Measurements from ENCODE around the gene GMDS. TPM values are rescaled to one million over a fixed set of nuclear protein-coding genes. Genes with fewer than 3 reads are reported as not detected.
A peak's percentile ranks its signal among the peaks of the same experiment; 100 is the strongest.
"Not testable (repeated sequence)": the region's sequence is repeated elsewhere in the genome, so short reads cannot be mapped to it uniquely, and the experiment has no call there.

The GMDS gene
- total RNA-seq, 2 donors from 2014 or later = 18.2 to 20.5 TPM

GRCh38 chr6:1690656-1691055 is 554.7 kb downstream of the GMDS start:
- not testable (repeated sequence) for ATAC-seq; H3K9me3 ChIP-seq (ENCODE audit: control insufficient read depth, low read length, poor library complexity, severe bottlenecking); H3K27ac Mint-ChIP-seq; DNase-seq; H3K27me3 Mint-ChIP-seq; H3K4me1 Mint-ChIP-seq; H3K4me3 Mint-ChIP-seq
- H3K36me3 Mint-ChIP-seq (ENCODE audit: low read depth) = peaks cover 10% of the 10 kb centered on the region

- no peaks in the 10 kb centered on the region for H3K9me3 ChIP-seq (ENCODE audit: control insufficient read depth, low read length, poor library complexity, severe bottlenecking)
- no peak overlapping the region for H3K4me3 Mint-ChIP-seq
- H3K27ac Mint-ChIP-seq = no peak overlapping the region
- H3K4me1 Mint-ChIP-seq = peaks cover 2% of the 10 kb centered on the region
- H3K27me3 Mint-ChIP-seq = no peaks in the 10 kb centered on the region
- DNase-seq (no peak), ATAC-seq (no peak)
- H3K36me3 Mint-ChIP-seq (ENCODE audit: low read depth) = peaks cover 10% of the 10 kb centered on the region
These were observed 556.3 kb downstream of the GMDS start for GRCh38 chr6:1689141-1689540.

- DNase-seq (no peak), ATAC-seq (no peak)
- Mint-ChIP-seq H3K36me3 (ENCODE audit: low read depth) (peaks cover 10% of the 10 kb centered on the region), H3K27me3 (no peaks in the 10 kb centered on the region), H3K27ac (no peak overlapping the region), H3K4me1 (peaks cover 2% of the 10 kb centered on the region), H3K4me3 (no peak overlapping the region)
- no peaks in the 10 kb centered on the region for H3K9me3 ChIP-seq (ENCODE audit: control insufficient read depth, low read length, poor library complexity, severe bottlenecking)
These were observed 557.0 kb downstream of the GMDS start for GRCh38 chr6:1688396-1688795.

GRCh38 chr6:1687402-1687801 is 558.0 kb downstream of the GMDS start:
- no peaks in the 10 kb centered on the region for H3K27me3 Mint-ChIP-seq
- H3K9me3 ChIP-seq (ENCODE audit: control insufficient read depth, low read length, poor library complexity, severe bottlenecking) = no peaks in the 10 kb centered on the region
- ATAC-seq (no peak), DNase-seq (no peak)
- H3K27ac Mint-ChIP-seq = no peak overlapping the region
- H3K4me3 Mint-ChIP-seq = no peak overlapping the region
- H3K36me3 Mint-ChIP-seq (ENCODE audit: low read depth) = peaks cover 10% of the 10 kb centered on the region
- H3K4me1 Mint-ChIP-seq = peaks cover 2% of the 10 kb centered on the region

- DNase-seq = no peak
- Mint-ChIP-seq H3K27ac (no peak overlapping the region), H3K4me1 (peaks cover 2% of the 10 kb centered on the region), H3K36me3 (ENCODE audit: low read depth) (peaks cover 10% of the 10 kb centered on the region), H3K4me3 (no peak overlapping the region), H3K27me3 (no peaks in the 10 kb centered on the region)
- no peak for ATAC-seq
- no peaks in the 10 kb centered on the region for H3K9me3 ChIP-seq (ENCODE audit: control insufficient read depth, low read length, poor library complexity, severe bottlenecking)
These were observed 559.0 kb downstream of the GMDS start for GRCh38 chr6:1686117-1687098.

- ATAC-seq (no peak), DNase-seq (no peak)
- H3K9me3 ChIP-seq (ENCODE audit: control insufficient read depth, low read length, poor library complexity, severe bottlenecking) = no peaks in the 10 kb centered on the region
- no peak overlapping the region for H3K4me3 Mint-ChIP-seq
- H3K4me1 Mint-ChIP-seq = no peaks in the 10 kb centered on the region
- H3K36me3 Mint-ChIP-seq (ENCODE audit: low read depth) = no peaks in the 10 kb centered on the region
- no peak overlapping the region for H3K27ac Mint-ChIP-seq
- H3K27me3 Mint-ChIP-seq = no peaks in the 10 kb centered on the region
These were observed 565.7 kb downstream of the GMDS start for GRCh38 chr6:1679688-1680068.

GRCh38 chr6:1679031-1679687 is 566.2 kb downstream of the GMDS start:
- no peak for ATAC-seq
- H3K9me3 ChIP-seq (ENCODE audit: control insufficient read depth, low read length, poor library complexity, severe bottlenecking) = no peaks in the 10 kb centered on the region
- no peaks in the 10 kb centered on the region for H3K4me1 Mint-ChIP-seq
- H3K27me3 Mint-ChIP-seq = no peaks in the 10 kb centered on the region
- no peak overlapping the region for H3K4me3 Mint-ChIP-seq
- no peak for DNase-seq
- H3K36me3 Mint-ChIP-seq (ENCODE audit: low read depth) = no peaks in the 10 kb centered on the region
- H3K27ac Mint-ChIP-seq = no peak overlapping the region

GRCh38 chr6:1678201-1678600 is 567.2 kb downstream of the GMDS start:
- Mint-ChIP-seq H3K27me3 (no peaks in the 10 kb centered on the region), H3K27ac (no peak overlapping the region), H3K4me3 (no peak overlapping the region), H3K4me1 (no peaks in the 10 kb centered on the region), H3K36me3 (ENCODE audit: low read depth) (peaks cover 2% of the 10 kb centered on the region)
- DNase-seq (no peak), ATAC-seq (no peak)
- H3K9me3 ChIP-seq (ENCODE audit: control insufficient read depth, low read length, poor library complexity, severe bottlenecking) = no peaks in the 10 kb centered on the region

- Mint-ChIP-seq H3K4me1 (no peaks in the 10 kb centered on the region), H3K4me3 (no peak overlapping the region), H3K36me3 (ENCODE audit: low read depth) (peaks cover 2% of the 10 kb centered on the region), H3K27ac (no peak overlapping the region), H3K27me3 (no peaks in the 10 kb centered on the region)
- ATAC-seq = no peak
- DNase-seq = no peak
- H3K9me3 ChIP-seq (ENCODE audit: control insufficient read depth, low read length, poor library complexity, severe bottlenecking) = no peaks in the 10 kb centered on the region
These were observed 573.0 kb downstream of the GMDS start for GRCh38 chr6:1672379-1672778.

- Mint-ChIP-seq H3K27me3 (no peaks in the 10 kb centered on the region), H3K27ac (no peak overlapping the region), H3K4me1 (no peaks in the 10 kb centered on the region), H3K4me3 (no peak overlapping the region), H3K36me3 (ENCODE audit: low read depth) (peaks cover 2% of the 10 kb centered on the region)
- H3K9me3 ChIP-seq (ENCODE audit: control insufficient read depth, low read length, poor library complexity, severe bottlenecking) = no peaks in the 10 kb centered on the region
- no peak for DNase-seq
- ATAC-seq = no peak
These were observed 574.5 kb downstream of the GMDS start for GRCh38 chr6:1670711-1671462.

- H3K36me3 Mint-ChIP-seq (ENCODE audit: low read depth) = peaks cover 2% of the 10 kb centered on the region
- H3K27me3 Mint-ChIP-seq = no peaks in the 10 kb centered on the region
- ATAC-seq (no peak), DNase-seq (no peak)
- H3K4me1 Mint-ChIP-seq = no peaks in the 10 kb centered on the region
- H3K27ac Mint-ChIP-seq = no peak overlapping the region
- H3K9me3 ChIP-seq (ENCODE audit: control insufficient read depth, low read length, poor library complexity, severe bottlenecking) = no peaks in the 10 kb centered on the region
- H3K4me3 Mint-ChIP-seq = peak overlapping the region; percentile 25
These were observed 575.4 kb downstream of the GMDS start for GRCh38 chr6:1669996-1670395.

- H3K27me3 Mint-ChIP-seq; H3K4me1 Mint-ChIP-seq; ATAC-seq; DNase-seq; H3K4me3 Mint-ChIP-seq; H3K9me3 ChIP-seq (ENCODE audit: control insufficient read depth, low read length, poor library complexity, severe bottlenecking); H3K27ac Mint-ChIP-seq; H3K36me3 Mint-ChIP-seq (ENCODE audit: low read depth): not testable (repeated sequence)
These were observed 576.9 kb downstream of the GMDS start for GRCh38 chr6:1668456-1668855.

- no peak for ATAC-seq
- Mint-ChIP-seq H3K36me3 (ENCODE audit: low read depth) (no peaks in the 10 kb centered on the region), H3K27me3 (no peaks in the 10 kb centered on the region)
These were observed 577.6 kb downstream of the GMDS start for GRCh38 chr6:1667805-1668175.

More at GRCh38 chr6:1667805-1668175, 577.6 kb downstream of the GMDS start:
- Mint-ChIP-seq H3K4me1 (no peaks in the 10 kb centered on the region), H3K27ac (no peak overlapping the region), H3K4me3 (no peak overlapping the region)
- no peak for DNase-seq
- no peaks in the 10 kb centered on the region for H3K9me3 ChIP-seq (ENCODE audit: control insufficient read depth, low read length, poor library complexity, severe bottlenecking)
